GM12878 (cell line): Measurements from ENCODE around the gene CLDN6. TPM values are rescaled to one million over a fixed set of nuclear protein-coding genes. Genes with fewer than 3 reads are reported as not detected.

Experiments used
- ATAC-seq: fragments of 200-7000 bp; cut with Tn5 transposase; 3 replicates; pipeline ENCODE4 v1.9.1; 2020; ENCODE audit warnings: mild to moderate bottlenecking, moderate library complexity
- BruUV-seq: library from RNA; stranded (reverse); fragments of 400-500 nt; replicated peaks from 2 replicates; lab custom pipeline; 2021; lab: Mats Ljungman, UMichigan
- CTCF ChIA-PET: fragments of 300-600 bp; sonication (Branson Sonifier 250); formaldehyde crosslinking; extraction: SDS; loops from one replicate; lab custom pipeline; 2021; ENCODE audit warnings: inconsistent platforms; lab: Yijun Ruan, JAX
- POLR2A ChIA-PET: fragments of 350-600 bp; formaldehyde crosslinking; extraction: SDS; loops from one replicate; lab custom pipeline; 2021; ENCODE audit warnings: inconsistent platforms; lab: Charles Lee
- RAD21 ChIA-PET: fragments of 300-600 bp; sonication (Branson Sonifier 250); formaldehyde crosslinking; loops from one replicate; lab custom pipeline; 2023; ENCODE audit warnings: antibody characterized with exemption; ENCODE audit not compliant: unreplicated experiment; lab: Charles Lee
- SMC1A ChIA-PET: fragments of 300-600 bp; sonication (Branson Sonifier 250); formaldehyde crosslinking; loops from one replicate; lab custom pipeline; 2023; ENCODE audit not compliant: unreplicated experiment, uncharacterized antibody; lab: Charles Lee
- DNase-seq: peaks from one replicate; pipeline ENCODE4 v3.0.0-alpha.2; 2011; ENCODE audit warnings: low read depth, low spot score
- FAIRE-seq: peaks from 3 replicates; lab custom pipeline; 2011; peaks lifted over from hg19 to GRCh38; lab: Jason Lieb, UNC
- H2AFZ ChIP-seq: 2 replicates; pipeline ENCODE4 v1.6.0; 2011; ENCODE audit warnings: low read depth, low read length, control low read depth; ENCODE audit not compliant: control insufficient read depth
- H3K27ac ChIP-seq: 2 replicates; pipeline ENCODE4 v1.5.1; 2011; ENCODE audit warnings: control low read depth; ENCODE audit not compliant: control insufficient read depth, insufficient read depth
- H3K27me3 ChIP-seq, 2 experiments: replicated peaks in 1 of 2; 2 replicates each; pipeline versions ENCODE4 v1.6.0 to v1.6.1; 2011; ENCODE audit warnings: low read length in 1 of 2; ENCODE audit not compliant: control insufficient read depth in 2 of 2, insufficient read depth in 2 of 2
- H3K36me3 ChIP-seq, 2 experiments: 2 replicates each; pipeline ENCODE4 v1.5.1; 2011; ENCODE audit warnings: low read length in 1 of 2; ENCODE audit not compliant: control insufficient read depth in 2 of 2, insufficient read depth in 2 of 2
- H3K4me1 ChIP-seq: 2 replicates; pipeline ENCODE4 v1.6.1; 2011; ENCODE audit warnings: mild to moderate bottlenecking, low read length, moderate library complexity, mixed read lengths; ENCODE audit not compliant: control insufficient read depth, insufficient read depth
- H3K4me2 ChIP-seq: 2 replicates; pipeline ENCODE4 v1.6.0; 2011; ENCODE audit warnings: control low read depth; ENCODE audit not compliant: control insufficient read depth, insufficient read depth
- H3K4me3 ChIP-seq: fragments of 200-600 bp; sonication (generic); 2 replicates; pipeline ENCODE4 v1.5.1; 2016
- H3K79me2 ChIP-seq: 2 replicates; pipeline ENCODE4 v1.6.0; 2011; ENCODE audit warnings: low read length; ENCODE audit not compliant: control insufficient read depth, insufficient read depth
- H3K9ac ChIP-seq: 2 replicates; pipeline ENCODE4 v1.8.0; 2011; ENCODE audit warnings: low read length, control low read depth, mixed read lengths; ENCODE audit not compliant: control insufficient read depth, insufficient read depth
- H3K9me3 ChIP-seq: replicated peaks from 3 replicates; pipeline ENCODE4 v1.5.1; 2011; ENCODE audit warnings: mild to moderate bottlenecking, low read length; ENCODE audit not compliant: control insufficient read depth, insufficient read depth
- H4K20me1 ChIP-seq: 2 replicates; pipeline ENCODE4 v1.6.0; 2011; ENCODE audit not compliant: control insufficient read depth, insufficient read depth
- ASH2L ChIP-seq: fragments of 300-600, 200-600 bp; sonication (generic); IDR thresholded peaks from 2 replicates; pipeline ENCODE4 v1.6.1; 2017; ENCODE audit warnings: low read depth, mild to moderate bottlenecking, borderline replicate concordance
- BCL11A ChIP-seq: IDR thresholded peaks from 2 replicates; pipeline ENCODE4 v1.6.1; 2011; ENCODE audit warnings: low read depth, low read length
- CBX5 ChIP-seq: sonication (generic); IDR thresholded peaks from 2 replicates; pipeline ENCODE4 v1.6.1; 2016; ENCODE audit warnings: low read depth, moderate library complexity, mild to moderate bottlenecking, inconsistent platforms
- CEBPB ChIP-seq, 2 experiments: fragments of 150-350 bp in 1 of 2; IDR thresholded peaks; 2 replicates each; pipeline ENCODE4 v1.6.1; 2012 to 2014; ENCODE audit warnings: low read depth in 2 of 2, low read length in 2 of 2, borderline replicate concordance in 1 of 2, inconsistent platforms in 1 of 2
- CHD4 ChIP-seq: fragments of 200-600 bp; sonication (generic); IDR thresholded peaks from 2 replicates; pipeline ENCODE4 v1.6.1; 2016; ENCODE audit warnings: mild to moderate bottlenecking
- EZH2 ChIP-seq: IDR thresholded peaks from 2 replicates; pipeline ENCODE4 v1.6.1; 2012; ENCODE audit warnings: low read depth, mild to moderate bottlenecking, control low read depth, inconsistent platforms, low read length, borderline replicate concordance; ENCODE audit not compliant: control insufficient read depth
- FOXK2 ChIP-seq: fragments of 450-650 bp; IDR thresholded peaks from 2 replicates; pipeline ENCODE4 v1.6.1; 2017; ENCODE audit warnings: mild to moderate bottlenecking, moderate library complexity
- KDM1A ChIP-seq: fragments of 200-600 bp; sonication (generic); IDR thresholded peaks from 2 replicates; pipeline ENCODE4 v1.6.1; 2016; ENCODE audit warnings: borderline replicate concordance
- LARP7 ChIP-seq: fragments of 450-650 bp; IDR thresholded peaks from 2 replicates; pipeline ENCODE4 v1.6.1; 2017; ENCODE audit warnings: mild to moderate bottlenecking
- MTA2 ChIP-seq: fragments of 450-650 bp; IDR thresholded peaks from 2 replicates; pipeline ENCODE4 v1.6.1; 2016; ENCODE audit warnings: low read depth, mild to moderate bottlenecking, moderate library complexity
- MYB ChIP-seq: fragments of 150-350 bp; IDR thresholded peaks from 2 replicates; pipeline ENCODE4 v1.6.1; 2014; ENCODE audit warnings: mild to moderate bottlenecking, low read depth, low read length, borderline replicate concordance
- NFXL1 ChIP-seq: fragments of 450-650 bp; IDR thresholded peaks from 2 replicates; pipeline ENCODE4 v1.6.1; 2017; ENCODE audit warnings: antibody characterized with exemption, mild to moderate bottlenecking, borderline replicate concordance
- PAX8 ChIP-seq: fragments of 450-650 bp; IDR thresholded peaks from 2 replicates; pipeline ENCODE4 v1.6.1; 2017; ENCODE audit warnings: mild to moderate bottlenecking, moderate library complexity
- RAD21 ChIP-seq: IDR thresholded peaks from 2 replicates; pipeline ENCODE4 v1.6.1; 2011; ENCODE audit warnings: mild to moderate bottlenecking, low read depth, low read length, moderate library complexity; ENCODE audit not compliant: insufficient read depth
- RAD51 ChIP-seq: fragments of 450-650 bp; IDR thresholded peaks from 2 replicates; pipeline ENCODE4 v1.6.1; 2016; ENCODE audit warnings: moderate library complexity, mild to moderate bottlenecking, inconsistent platforms
- ZZZ3 ChIP-seq: IDR thresholded peaks from 2 replicates; pipeline ENCODE4 v1.6.1; 2011; ENCODE audit warnings: low read depth; ENCODE audit not compliant: control insufficient read depth, insufficient read length
- WGBS: methylation state at CpG from one replicate; pipeline ENCODE4 v1.1.6; 2016; ENCODE audit warnings: low lambda C conversion rate; ENCODE audit not compliant: insufficient replicate concordance, insufficient coverage; ENCODE audit errors: missing lambda C conversion rate; 5-methylcytosine and 5-hydroxymethylcytosine counted together
- in situ Hi-C: fragments of 300-500 bp; cut with MboI; formaldehyde crosslinking; loops from 9 replicates; pipeline ENCODE4 v1.14.3; 2018; ENCODE audit warnings: mixed read lengths
- intact Hi-C: fragments of 100-400 bp; cut with micrococcal nuclease; formaldehyde crosslinking; loops from one replicate; pipeline ENCODE4 v1.14.2; 2022; ENCODE audit not compliant: unreplicated experiment
- polyA plus RNA-seq, 11 experiments: library from polyadenylated mRNA; depleted of rRNA in 4 of 11; unstranded in 6 of 11; stranded (reverse) in 5 of 11; fragments of >200 nt; fragmentation: Nextera tagmentation in 4 of 11; fragmentation: Illumina TruSeq in 1 of 11; extraction: Ambion mirVana in 4 of 11; extraction: Trizol in 1 of 11; gene quantifications; 1 replicate in 1 of 11; 2 replicates in 10 of 11; pipeline versions ENCODE4 v1.2.1 to v1.2.3, GENCODE V29; 2011 to 2016; ENCODE audit warnings: inconsistent platforms in 2 of 11, missing spikeins in 2 of 11, low read depth in 1 of 11
- total RNA-seq, 4 experiments: library from RNA; depleted of rRNA in 3 of 4; stranded (reverse); fragments of >200 nt in 3 of 4; fragmentation: Illumina TruSeq in 1 of 4; extraction: Trizol in 1 of 4; gene quantifications; 2 replicates each; pipeline versions ENCODE4 v1.2.1 to v1.2.3, GENCODE V29; 2013 to 2021
- TF ChIP-seq, protein P1 (sequence below): fragments of 450-650 bp; IDR thresholded peaks from 2 replicates; pipeline ENCODE4 v1.6.1; 2016; ENCODE audit warnings: mild to moderate bottlenecking, moderate library complexity, borderline replicate concordance
- TF ChIP-seq, protein P2 (sequence below): IDR thresholded peaks from 2 replicates; pipeline ENCODE4 v1.6.1; 2011; ENCODE audit warnings: low read depth, low read length, improper control_type of control experiment, borderline replicate concordance

Gene CLDN6
- total and polyA plus RNA-seq, 10 of the 15 experiments (the other 5 are each of a cell fraction or from before 2014, with no cell fraction given), result 0.15 to 0.26 (median 0.23) TPM; not detected in 7

DNA sequence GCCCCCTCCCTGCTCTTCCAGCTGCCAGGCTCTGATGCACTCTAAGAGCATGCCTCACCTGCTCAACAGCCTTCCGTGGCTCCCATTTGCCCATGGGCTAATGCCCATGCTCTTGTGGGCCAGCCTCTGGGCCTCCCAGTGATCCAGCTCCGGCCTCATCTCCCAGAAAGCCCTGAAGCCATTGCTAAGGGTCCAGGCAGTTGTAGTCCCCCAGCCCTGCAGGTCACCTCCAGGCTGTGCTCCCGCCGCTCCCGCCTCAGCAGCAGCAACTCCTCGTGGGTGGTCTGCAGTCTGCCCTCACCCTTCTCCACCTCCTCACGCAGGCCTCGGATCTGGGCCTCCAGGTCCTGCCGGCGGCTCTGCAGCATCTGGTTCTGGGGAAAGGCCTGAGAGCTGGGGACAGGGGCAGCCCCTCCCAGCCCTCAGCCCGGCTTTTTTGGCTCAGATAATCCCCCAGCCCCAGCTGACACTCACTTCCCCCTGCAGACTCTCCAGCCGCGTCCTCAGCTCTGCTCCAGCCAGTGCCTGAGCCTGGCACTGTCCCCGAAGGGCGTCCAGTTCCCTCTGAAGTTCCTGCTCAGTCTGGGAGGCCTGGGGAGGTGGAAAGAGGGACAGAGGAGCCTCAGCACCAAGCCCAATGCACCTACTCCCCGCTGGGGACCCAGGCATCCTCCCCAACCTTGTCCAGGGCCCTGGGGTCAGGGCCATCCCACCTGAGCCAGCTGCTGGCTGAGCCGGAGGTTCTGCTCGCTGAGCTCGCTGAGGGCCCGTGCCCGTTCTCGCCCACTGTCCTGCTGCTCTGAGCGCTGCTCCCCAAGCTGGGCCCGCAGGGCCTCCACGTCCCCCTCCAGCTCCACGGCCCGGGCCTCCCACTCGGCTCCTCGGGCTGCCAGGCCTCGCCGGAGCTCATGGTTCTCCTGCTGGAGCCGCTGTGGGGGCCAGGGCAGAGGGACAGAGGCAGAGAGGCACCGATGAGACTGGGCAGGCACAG lies 12.5 kb upstream of the CLDN6 start:
- Histone ChIP-seq H3K9ac (no peak overlapping the region), H3K36me3 (peaks cover 4 to 7% of the 10 kb centered on the region in 2 experiments; a peak in 3 of 4 replicates), H3K4me2 (no peak overlapping the region), H2AFZ (no peak overlapping the region), H3K4me1 (peaks cover 6% of the 10 kb centered on the region), H3K27me3 (peaks cover 8 to 11% of the 10 kb centered on the region in 2 experiments), H3K27ac (no peak overlapping the region), H3K9me3 (no peaks in the 10 kb centered on the region), H3K79me2 (no peaks in the 10 kb centered on the region), H4K20me1 (0 out of 2 replicates have a peak, but pooled peaks cover 3% of the 10 kb centered on the region), H3K4me3 (no peak overlapping the region)
- in situ Hi-C loops, result no loop called here
- TF ChIP-seq MTA2 (no peak), ASH2L (no peak), BCL11A (no peak), CBX5 (no peak), CHD4 (no peak), RAD21 (no peak), CEBPB (IDR thresholded peaks at IDR 0.05; ENCODE audit: borderline replicate concordance in 1 of 2, low read depth in 2 of 2, low read length in 2 of 2) (no peak), ZZZ3 (no peak), RAD51 (no peak), LARP7 (no peak), KDM1A (no peak), PAX8 (no peak), NFXL1 (no peak), FOXK2 (no peak), EZH2 (no peak), MYB (no peak)
- TF ChIP-seq, protein P1, sequence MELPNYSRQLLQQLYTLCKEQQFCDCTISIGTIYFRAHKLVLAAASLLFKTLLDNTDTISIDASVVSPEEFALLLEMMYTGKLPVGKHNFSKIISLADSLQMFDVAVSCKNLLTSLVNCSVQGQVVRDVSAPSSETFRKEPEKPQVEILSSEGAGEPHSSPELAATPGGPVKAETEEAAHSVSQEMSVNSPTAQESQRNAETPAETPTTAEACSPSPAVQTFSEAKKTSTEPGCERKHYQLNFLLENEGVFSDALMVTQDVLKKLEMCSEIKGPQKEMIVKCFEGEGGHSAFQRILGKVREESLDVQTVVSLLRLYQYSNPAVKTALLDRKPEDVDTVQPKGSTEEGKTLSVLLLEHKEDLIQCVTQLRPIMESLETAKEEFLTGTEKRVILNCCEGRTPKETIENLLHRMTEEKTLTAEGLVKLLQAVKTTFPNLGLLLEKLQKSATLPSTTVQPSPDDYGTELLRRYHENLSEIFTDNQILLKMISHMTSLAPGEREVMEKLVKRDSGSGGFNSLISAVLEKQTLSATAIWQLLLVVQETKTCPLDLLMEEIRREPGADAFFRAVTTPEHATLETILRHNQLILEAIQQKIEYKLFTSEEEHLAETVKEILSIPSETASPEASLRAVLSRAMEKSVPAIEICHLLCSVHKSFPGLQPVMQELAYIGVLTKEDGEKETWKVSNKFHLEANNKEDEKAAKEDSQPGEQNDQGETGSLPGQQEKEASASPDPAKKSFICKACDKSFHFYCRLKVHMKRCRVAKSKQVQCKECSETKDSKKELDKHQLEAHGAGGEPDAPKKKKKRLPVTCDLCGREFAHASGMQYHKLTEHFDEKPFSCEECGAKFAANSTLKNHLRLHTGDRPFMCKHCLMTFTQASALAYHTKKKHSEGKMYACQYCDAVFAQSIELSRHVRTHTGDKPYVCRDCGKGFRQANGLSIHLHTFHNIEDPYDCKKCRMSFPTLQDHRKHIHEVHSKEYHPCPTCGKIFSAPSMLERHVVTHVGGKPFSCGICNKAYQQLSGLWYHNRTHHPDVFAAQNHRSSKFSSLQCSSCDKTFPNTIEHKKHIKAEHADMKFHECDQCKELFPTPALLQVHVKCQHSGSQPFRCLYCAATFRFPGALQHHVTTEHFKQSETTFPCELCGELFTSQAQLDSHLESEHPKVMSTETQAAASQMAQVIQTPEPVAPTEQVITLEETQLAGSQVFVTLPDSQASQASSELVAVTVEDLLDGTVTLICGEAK, result no peak
- TF ChIP-seq, protein P2, sequence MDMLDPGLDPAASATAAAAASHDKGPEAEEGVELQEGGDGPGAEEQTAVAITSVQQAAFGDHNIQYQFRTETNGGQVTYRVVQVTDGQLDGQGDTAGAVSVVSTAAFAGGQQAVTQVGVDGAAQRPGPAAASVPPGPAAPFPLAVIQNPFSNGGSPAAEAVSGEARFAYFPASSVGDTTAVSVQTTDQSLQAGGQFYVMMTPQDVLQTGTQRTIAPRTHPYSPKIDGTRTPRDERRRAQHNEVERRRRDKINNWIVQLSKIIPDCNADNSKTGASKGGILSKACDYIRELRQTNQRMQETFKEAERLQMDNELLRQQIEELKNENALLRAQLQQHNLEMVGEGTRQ, result no peak
- DNase-seq, result no peak
- SMC1A ChIA-PET, result interaction anchor here (1.0 to 10.1 kb wide), 6 partner anchors 25 to 101 kb away, joined by 3 to 91 read pairs (median 3); no protein-coding TSS in a partner anchor
- intact Hi-C loops, result loop anchor here (1.0 kb wide), 1 partner anchor 99 kb away; no protein-coding TSS in a partner anchor
- RAD21 ChIA-PET, result interaction anchor here (1.3 to 6.5 kb wide), 8 partner anchors 12 to 137 kb away, joined by 3 to 94 read pairs (median 6); no protein-coding TSS in a partner anchor
- no TSS peak for BruUV-seq
- ATAC-seq, result no peak
- 45% methylated on average over 32 of the region's 33 CpGs for WGBS
- no peak for FAIRE-seq
- CTCF ChIA-PET, result interaction anchor here (0.6 to 18.2 kb wide), 19 partner anchors 9 to 163 kb away, joined by 3 to 421 read pairs (median 6); partner anchors contain the start of gene ZNF213
- POLR2A ChIA-PET, result interaction anchor here (1.6 kb wide), 1 partner anchor 12 kb away, joined by 5 read pairs; no protein-coding TSS in a partner anchor
